Measurements from ENCODE around the gene MORF4L1. TPM values are rescaled to one million over a fixed set of nuclear protein-coding genes. Genes with fewer than 3 reads are reported as not detected.
A peak's percentile ranks its signal among the peaks of the same experiment; 100 is the strongest.
"Not testable (repeated sequence)": the region's sequence is repeated elsewhere in the genome, so short reads cannot be mapped to it uniquely, and the experiment has no call there.

Gene MORF4L1
- total RNA-seq, 2 donors from 2014 or later: 330 to 368 TPM

- Histone ChIP-seq H3K4me3 (no peak overlapping the region), H3K4me1 (peaks cover 0 to 6% of the 10 kb centered on the region in 2 donors), H3K27ac (no peak overlapping the region), H3K9me3 (no peaks in the 10 kb centered on the region), H3K27me3 (no peaks in the 10 kb centered on the region), H3K36me3 (no peaks in the 10 kb centered on the region)
- TF ChIP-seq, protein P1, sequence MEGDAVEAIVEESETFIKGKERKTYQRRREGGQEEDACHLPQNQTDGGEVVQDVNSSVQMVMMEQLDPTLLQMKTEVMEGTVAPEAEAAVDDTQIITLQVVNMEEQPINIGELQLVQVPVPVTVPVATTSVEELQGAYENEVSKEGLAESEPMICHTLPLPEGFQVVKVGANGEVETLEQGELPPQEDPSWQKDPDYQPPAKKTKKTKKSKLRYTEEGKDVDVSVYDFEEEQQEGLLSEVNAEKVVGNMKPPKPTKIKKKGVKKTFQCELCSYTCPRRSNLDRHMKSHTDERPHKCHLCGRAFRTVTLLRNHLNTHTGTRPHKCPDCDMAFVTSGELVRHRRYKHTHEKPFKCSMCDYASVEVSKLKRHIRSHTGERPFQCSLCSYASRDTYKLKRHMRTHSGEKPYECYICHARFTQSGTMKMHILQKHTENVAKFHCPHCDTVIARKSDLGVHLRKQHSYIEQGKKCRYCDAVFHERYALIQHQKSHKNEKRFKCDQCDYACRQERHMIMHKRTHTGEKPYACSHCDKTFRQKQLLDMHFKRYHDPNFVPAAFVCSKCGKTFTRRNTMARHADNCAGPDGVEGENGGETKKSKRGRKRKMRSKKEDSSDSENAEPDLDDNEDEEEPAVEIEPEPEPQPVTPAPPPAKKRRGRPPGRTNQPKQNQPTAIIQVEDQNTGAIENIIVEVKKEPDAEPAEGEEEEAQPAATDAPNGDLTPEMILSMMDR (IDR thresholded peaks at IDR 0.05): no peak
- no peak for DNase-seq (ENCODE audit: low spot score)
Observed at GRCh38 chr15:78868366-78868765, 4.3 kb upstream of the MORF4L1 start.

- peaks cover 0 to 27% of the 10 kb centered on the region in 2 donors for H3K4me1 ChIP-seq
- peak overlapping the region in 1 of 2 donors; percentile 86 for H3K4me3 ChIP-seq
- H3K9me3 ChIP-seq; DNase-seq (ENCODE audit: low spot score); H3K27me3 ChIP-seq; H3K36me3 ChIP-seq: not testable (repeated sequence)
- peak overlapping the region; percentile 100 for H3K27ac ChIP-seq
Observed at GRCh38 chr15:78871483-78872127, 1.1 kb upstream of the MORF4L1 start.

- no peaks in the 10 kb centered on the region for H3K27me3 ChIP-seq
- peak overlapping the region; percentile 100 for H3K27ac ChIP-seq
- H3K4me3 ChIP-seq: peak overlapping the region; percentile 86 to 100
- DNase-seq (ENCODE audit: low spot score): peak; percentile 77
- TF ChIP-seq, protein P1 (IDR thresholded peaks at IDR 0.05): peak; percentile 19 to 45
- H3K4me1 ChIP-seq: peaks cover 0 to 43% of the 10 kb centered on the region in 2 donors
- H3K9me3 ChIP-seq: no peaks in the 10 kb centered on the region
- no peaks in the 10 kb centered on the region for H3K36me3 ChIP-seq
Observed at GRCh38 chr15:78872972-78873792, 492 bp downstream of the MORF4L1 start.

DNA sequence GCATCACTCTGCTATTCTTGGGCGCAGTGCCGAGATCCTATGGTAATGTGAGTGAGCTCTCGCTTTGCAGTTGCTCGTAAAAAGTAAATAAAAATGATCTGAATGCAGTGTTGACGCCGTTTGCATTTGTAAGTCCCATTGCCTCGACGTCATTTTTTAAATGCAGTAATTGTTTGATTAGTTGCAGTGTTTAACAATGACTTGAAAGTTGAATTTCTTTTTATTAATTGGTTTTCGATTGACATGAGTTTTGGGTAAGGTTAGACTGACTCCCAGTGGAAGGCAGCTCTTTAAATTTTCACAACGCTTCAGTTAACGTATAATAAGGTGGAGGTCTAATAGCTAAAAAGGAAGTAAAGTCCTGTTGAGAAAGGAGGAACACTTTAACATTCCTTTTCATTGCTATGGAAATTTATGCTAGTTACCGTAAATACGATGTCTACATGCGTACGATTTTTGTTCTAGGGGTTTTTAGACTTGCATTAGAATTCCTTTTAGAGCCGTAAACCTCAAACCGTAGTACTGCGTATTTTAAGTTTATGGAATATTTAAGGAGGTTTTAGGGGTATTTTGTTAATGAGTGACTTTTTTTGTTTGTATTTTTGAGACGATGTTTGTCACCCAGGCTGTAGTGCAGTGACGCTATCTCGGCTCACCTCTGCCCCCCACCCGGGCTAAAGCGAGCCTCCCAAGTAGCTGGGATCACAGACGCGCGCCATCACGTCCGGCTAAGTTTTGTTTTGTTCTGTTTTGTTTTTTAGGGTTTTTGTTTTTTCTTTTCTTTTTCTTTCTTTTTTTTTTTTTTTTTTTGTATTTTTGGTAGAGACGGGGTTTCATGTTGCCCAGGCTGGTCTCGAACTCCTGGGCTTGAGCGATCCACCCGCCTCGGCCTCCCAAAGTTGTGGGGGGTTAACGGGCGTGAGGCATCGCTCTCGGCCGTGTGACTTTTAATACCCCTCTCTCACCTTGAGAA lies 1.4 kb downstream of the MORF4L1 start:
- Histone ChIP-seq H3K36me3 (no peaks in the 10 kb centered on the region), H3K9me3 (no peaks in the 10 kb centered on the region), H3K4me3 (peak overlapping the region; percentile 86 to 100), H3K27ac (peak overlapping the region; percentile 100), H3K27me3 (no peaks in the 10 kb centered on the region), H3K4me1 (peaks cover 0 to 52% of the 10 kb centered on the region in 2 donors)
- no peak for DNase-seq (ENCODE audit: low spot score)
- TF ChIP-seq, protein P1 (IDR thresholded peaks at IDR 0.05): peak; percentile 19 to 28

DNA sequence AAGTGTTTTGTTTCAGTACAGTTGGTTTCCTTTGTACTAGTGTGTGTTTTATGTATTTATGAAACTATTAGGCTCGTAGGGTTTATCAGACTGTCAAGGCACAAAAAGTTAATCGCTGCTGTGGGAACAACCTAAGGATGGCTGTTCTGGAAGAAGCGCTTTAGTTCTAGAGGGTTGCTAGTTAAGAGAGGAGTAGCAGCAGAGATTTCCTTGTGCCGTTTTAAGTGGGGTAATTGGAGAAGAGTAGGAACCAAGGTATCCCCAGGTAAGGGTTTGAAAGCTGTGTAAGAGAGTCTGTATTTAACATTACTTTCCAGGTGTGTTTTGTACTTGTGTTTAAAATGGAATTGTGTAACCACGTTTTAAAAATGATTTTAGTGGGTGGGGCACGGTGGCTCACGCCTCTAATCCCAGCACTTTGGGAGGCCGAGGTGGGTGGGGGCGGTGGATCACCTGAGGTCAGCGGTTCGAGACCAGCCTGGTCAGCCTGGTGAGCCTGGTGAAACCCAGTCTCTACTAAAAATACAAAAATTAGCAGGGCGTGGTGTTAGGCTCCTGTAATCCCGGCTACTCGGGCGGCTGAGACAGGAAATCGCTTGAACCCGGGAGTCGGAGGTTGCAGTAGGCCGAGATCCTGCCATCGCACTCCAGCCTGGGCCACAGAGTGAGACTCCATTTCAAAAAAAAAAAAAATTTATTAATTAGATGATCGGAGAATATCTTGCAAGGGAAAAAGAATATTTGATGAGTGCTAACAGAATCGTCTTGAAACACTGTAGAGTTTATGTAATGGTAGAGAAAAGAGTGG lies 2.6 kb downstream of the MORF4L1 start:
- Histone ChIP-seq H3K4me3 (peak overlapping the region in 1 of 2 donors; percentile 86), H3K27ac (peak overlapping the region; percentile 100), H3K27me3 (no peaks in the 10 kb centered on the region), H3K4me1 (peaks cover 0 to 63% of the 10 kb centered on the region in 2 donors), H3K9me3 (no peaks in the 10 kb centered on the region), H3K36me3 (no peaks in the 10 kb centered on the region)
- TF ChIP-seq, protein P1 (IDR thresholded peaks at IDR 0.05): no peak
- no peak for DNase-seq (ENCODE audit: low spot score)

- not testable (repeated sequence) for H3K4me3 ChIP-seq; H3K27me3 ChIP-seq; DNase-seq (ENCODE audit: low spot score); H3K9me3 ChIP-seq
- Histone ChIP-seq H3K36me3 (peaks cover 11% of the 10 kb centered on the region), H3K4me1 (peaks cover 0 to 66% of the 10 kb centered on the region in 2 donors), H3K27ac (peak overlapping the region in 1 of 2 donors; percentile 20)
Observed at GRCh38 chr15:78876954-78877353, 4.3 kb downstream of the MORF4L1 start.
